NCI-H1048 (cell line): Measurements from ENCODE around the gene RBKS.
"Not testable (repeated sequence)": the region's sequence is repeated elsewhere in the genome, so short reads cannot be mapped to it uniquely, and the experiment has no call there.

ENCODE experiments used
- DNase-seq: peaks from one replicate; lab custom pipeline; 2025; lab: John Stamatoyannopoulos, UW

The RBKS gene

DNA sequence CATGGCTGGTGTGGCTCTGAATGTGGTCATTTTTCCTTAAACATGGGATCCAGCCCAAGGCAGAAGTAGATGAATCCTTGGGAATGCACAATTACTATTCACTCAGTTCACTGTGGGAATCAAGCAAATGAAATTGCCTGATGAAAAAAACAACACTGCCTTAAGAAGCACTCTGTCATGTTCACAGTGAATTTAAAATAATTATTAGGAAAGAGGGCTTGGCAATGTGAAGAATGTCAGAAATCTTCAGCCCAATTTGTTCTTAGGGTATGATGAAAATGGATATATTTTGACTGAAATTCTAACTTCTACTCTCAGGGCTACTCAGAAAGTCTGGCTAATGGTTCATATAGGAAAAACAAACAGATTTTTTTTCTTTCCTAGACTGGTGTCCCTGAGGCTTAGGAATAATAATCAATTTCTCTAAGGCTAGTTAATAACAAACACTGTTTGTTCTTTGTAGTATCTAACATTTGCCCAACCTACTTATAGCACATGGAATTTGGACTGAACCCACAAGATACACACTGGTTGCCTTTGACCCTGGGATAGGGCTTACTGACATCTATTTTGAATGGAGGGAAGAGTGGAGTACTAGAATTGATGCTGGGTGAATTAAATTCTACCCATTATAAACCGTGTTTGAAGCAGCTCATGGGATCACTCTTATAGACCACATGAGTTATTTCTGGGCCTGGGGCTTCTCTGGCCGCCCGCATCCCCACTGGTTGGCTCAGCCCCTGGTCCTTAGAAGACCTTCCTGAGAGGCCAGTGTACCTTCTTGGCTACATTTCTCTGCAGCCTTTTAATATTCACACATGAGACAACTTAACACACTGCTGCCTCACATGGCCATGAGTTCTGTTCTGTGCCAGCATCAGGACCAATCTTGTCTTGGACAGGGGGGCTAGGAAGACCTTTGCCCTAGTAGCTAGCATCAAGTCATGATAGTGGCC, 127.0 kb downstream of the RBKS start:
- DNase-seq = no peak

DNA sequence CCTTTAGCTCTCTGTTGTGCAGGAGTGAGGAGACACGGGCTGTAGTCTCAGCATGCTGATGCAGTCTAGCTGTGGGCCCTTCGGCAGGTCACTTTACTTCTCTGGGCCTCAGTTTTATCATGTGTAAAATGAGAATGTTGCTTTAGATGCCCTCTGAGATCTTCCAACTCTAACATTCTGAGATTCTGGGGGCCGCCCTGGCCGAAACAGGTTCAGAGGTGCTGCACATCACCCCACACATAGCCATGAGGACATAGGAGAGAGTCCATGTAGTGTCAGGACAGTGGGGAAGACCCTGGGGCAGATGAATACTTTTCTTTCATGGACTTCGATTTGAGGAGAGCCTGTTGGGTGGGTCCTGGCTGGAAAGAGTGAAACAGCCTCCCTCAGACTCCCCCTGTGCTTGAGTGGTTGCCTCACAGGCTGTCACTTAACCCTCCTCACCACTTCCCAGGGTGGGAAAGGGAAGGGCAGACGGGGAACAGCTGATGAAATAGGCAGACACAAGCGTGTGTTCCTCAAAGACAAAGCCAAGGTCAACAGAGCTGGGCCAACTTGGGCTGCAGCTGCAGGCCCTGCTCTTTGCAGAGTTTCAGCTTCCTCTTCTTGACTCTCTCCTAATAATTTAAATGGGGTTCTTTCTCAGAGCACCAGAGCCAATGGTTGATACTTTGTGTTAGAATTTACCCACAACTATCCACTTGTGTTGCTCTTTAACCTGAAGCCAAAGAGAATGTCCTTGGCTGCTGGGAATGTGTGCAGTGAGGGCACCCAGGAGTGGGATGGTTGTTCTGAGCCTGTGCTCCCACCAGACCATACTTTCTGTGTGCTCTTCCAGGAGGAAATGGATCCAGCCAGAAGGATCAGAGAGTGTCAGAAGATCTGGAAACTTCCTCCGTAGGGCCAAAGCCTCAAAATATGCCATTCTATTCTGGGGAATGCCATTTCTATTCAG, 133.4 kb downstream of the RBKS start:
- DNase-seq = no peak

DNA sequence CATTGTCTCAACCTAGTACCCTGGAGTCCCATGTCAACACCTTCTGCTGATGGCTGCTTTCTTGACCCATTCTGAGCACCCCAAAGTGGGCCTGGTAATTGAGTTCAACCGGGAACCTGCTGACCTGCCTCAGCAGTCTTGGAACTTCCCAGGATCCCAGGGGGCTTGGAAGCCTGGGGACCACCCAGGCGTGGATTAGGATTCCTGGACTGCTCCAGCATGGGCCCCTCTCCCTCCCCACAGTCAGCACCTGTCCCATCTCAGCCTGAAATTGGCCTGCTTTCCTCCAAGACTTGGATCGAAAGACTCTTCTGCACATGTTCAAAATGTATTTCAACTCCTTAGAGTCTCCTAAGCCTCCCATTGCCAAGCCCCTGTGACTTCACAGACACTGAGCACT, 134.1 kb downstream of the RBKS start:
- no peak for DNase-seq

DNA sequence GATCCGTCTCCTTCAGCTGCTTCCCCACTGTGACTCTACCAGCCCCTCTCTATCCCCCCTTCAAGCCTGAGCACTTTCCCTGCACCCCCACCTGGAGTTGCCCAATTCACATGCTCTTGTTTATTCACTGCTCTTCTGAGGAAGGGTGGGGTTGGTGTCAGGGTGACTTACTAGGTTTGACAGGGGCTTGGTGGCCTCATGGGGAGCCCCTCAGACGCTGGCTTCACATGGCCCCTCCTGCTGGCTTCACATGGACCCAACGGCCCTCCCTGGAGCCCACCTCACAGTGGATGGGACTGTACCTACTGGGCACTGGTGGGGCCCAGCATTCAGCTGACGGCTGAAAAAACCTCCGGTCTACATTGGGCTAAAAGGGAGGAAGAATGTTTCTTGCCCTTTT, 135.4 kb downstream of the RBKS start:
- no peak for DNase-seq

DNA sequence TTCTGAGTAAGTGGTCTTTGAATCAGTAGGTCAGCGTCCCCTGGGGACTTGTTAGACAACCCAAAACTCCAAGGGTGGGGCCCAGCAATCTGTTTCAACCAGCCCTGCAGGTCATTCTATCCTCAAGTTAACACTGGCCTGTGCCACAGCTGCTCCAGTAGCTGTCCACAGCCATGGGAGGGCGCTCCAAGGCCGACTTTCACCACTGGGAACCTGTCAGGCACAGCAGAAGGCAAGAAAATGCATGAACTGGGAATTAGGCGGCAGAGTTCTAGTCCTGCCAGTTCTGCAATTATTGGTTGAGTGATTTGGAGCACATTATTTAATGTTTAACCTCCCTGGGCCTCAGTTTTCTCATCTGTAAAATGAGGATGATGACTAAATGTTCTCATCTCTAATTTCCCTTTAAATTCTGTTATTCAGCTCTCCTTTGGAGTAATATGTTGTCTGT, 136.0 kb downstream of the RBKS start:
- DNase-seq = peak; percentile 20

DNA sequence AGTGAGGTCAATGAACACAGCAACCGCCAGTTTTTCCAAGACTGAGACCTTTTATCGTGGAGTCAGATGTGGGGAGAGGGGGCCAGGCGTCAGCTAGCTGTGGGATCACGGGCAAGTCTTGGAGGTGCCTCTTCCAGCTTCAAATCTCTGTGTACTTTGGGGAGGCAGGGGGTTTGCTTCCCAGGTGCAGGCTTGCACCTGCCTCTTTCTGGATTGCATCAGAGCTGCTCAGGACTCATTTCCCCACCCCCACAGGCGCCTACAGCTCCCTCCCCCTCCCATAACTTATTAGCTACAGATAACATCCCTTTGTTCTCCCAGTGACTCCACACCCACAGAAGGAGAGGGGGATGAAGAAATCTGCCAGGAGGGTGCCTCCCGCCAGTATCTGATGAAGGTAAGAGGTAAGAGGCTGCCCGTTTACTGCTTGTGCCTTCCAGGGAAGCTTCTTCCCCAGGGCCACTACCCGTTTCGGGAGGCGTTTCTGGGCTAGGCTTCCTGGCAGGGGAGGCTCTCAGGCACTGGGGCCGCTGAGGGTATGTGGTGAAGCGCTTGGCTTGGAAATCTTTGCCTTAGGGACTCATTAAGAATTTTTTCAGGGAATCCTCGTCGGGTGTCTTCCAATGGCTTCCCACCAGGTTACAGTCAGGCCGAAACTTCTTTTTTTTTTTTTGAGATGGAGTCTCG, 137.5 kb downstream of the RBKS start:
- DNase-seq = no peak

DNA sequence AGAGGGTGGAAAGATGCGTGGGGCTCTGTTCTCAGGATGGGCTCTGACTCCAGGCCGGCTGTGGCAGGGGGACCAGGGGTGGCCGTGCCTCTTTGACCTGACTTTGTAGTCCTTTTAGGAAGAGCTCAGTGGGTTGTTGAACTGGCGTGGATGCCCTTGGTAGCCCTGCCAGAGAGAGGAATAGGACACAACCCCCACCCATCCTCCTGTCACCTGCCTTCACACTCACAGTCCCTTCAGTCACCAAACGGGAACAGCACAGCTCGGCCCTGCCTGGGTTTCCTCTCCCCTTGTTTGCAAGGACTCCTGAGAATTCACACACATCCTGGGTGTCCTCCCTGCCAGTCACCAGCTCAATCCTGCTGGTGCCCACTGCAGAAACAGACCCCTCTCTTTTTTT, 138.8 kb downstream of the RBKS start:
- no peak for DNase-seq

DNA sequence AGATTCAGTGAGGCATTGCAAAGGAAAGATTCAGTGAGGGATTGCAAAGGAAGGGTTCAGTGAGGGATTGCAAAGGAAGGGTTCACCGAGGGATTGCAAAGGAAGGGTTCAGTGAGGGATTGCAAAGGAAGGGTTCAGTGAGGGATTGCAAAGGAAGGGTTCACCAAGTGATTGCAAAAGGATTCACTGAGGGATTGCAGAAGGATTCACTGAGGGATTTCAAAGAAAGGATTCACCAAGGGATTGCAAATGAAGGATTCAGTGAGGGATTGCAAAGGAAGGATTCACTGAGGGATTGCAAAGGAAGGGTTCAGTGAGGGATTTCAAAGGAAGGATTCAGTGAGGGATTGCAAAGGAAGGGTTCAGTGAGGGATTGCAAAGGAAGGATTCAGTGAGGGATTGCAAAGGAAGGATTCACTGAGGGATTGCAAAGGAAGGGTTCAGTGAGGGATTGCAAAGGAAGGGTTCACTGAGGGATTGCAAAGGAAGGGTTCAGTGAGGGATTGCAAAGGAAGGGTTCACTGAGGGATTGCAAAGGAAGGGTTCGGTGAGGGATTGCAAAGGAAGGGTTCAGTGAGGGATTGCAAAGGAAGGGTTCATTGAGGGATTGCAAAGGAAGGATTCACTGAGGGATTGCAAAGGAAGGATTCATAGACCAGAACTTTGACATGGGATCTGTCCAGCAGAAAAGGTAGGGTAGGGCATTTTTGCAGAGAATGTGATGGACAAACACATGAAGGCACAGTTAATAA, 141.2 kb downstream of the RBKS start:
- DNase-seq = not testable (repeated sequence)

DNA sequence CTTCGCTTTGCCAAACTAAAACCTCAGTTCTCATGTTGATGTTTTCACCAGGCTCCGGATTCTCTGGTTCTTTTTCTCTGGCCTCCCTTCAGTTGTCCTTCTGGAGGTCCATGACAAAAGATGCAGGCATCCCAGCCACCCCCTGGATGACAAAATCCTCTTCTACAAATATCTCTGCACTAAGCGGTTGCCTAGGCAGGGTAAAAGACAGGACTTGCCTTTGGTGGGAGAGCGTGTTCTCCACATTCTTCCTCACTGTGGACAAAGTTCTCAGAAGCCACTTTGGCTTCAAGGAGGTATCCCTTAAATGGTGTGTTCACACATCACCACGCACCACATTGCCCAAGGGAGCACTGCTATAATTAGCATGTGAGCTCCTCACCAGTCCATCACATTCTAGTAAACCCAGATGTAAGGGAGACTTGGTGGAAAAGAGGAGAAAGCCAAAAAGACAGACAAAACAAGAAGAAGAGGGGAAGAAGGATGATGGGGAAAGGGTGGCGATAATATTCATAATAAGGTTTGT, 142.3 kb downstream of the RBKS start:
- DNase-seq = no peak

DNA sequence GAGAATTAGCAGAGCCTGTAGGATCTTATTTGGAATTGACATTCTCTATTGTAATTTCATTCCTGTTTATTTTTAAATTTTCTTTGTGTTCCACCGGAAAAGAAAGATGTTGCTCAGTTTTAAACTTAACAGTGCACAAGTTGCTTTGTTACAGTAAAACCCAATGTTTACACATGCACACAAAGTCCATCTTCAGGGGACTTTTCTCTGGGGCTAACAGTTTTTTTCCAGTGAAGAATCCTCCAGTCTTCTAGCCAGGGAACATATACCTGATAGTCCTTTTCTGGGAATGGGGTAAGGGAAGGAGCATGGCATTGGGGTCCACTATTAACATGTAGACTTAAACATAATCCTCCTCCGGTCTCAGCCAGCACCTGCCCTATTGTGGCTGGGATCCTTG, 143.9 kb downstream of the RBKS start:
- DNase-seq = no peak

DNA sequence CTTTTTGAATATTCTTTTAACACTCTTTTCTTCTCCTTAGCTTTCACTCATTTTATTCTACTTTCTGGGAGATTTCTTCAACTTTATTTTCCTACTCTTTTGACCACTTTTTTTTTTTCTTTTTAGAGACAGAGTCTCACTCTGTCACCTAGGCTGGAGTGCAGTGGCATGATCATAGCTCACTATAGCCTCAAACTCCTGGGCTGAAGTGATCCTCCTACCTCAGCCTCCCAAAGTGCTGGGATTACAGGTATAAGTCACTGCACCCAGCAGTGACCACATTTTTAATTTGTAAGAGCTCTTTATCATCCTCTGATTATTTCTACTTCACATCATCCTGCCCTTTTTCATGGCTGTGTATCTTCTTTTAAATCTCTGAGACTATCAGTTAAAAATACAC, 144.7 kb downstream of the RBKS start:
- not testable (repeated sequence) for DNase-seq

DNA sequence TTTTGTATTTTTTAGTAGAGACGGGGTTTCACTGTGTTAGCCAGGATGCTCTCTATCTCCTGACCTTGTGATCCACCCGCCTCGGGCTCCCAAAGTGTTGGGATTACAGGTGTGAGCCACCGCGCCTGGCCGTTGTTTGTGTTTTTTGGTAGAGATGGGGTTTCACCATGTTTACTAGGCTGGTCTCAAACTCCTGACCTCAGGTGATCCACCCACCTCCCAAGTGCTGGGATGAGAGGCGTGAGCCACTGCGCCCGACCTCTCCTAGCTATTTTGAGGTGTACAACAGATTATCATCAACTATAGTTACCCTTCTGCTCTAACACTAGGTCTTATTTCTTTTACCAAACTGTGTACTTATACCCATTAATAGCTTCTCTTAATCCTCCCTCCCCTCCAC, 147.6 kb downstream of the RBKS start:
- no peak for DNase-seq

DNA sequence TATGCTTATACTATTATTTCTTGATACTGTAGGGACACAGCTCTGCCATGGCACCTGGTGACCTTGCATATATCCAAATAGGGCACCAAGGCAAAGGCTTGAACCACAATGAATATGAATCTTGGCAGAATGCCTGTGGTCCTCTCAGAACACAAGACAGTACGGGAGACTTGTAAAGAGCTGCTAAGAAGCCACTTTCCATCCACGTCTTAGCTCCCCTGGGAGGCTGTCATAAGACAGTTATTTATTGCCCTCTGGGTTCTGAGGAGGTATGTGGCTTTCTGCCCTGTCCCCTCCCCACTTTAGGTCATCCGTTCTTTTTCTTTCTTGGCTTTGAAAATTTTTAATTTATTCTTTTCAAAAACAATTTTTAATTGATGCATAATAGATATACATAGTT, 148.5 kb downstream of the RBKS start:
- DNase-seq = no peak

DNA sequence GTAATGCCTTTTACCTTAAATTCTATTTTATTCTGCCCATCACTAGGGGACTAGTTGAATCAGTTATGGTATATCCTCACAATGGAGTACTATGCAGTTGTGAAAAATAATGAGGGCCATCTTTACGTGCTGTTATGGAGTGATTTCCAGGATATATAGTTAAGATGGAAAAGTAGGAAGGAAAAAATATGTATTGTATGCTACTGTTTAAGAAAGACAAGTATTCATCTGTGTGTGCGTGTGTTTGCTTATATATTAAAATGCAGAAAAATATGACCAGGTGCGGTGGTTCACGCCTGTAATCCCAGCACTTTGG, 151.2 kb downstream of the RBKS start:
- no peak for DNase-seq

DNA sequence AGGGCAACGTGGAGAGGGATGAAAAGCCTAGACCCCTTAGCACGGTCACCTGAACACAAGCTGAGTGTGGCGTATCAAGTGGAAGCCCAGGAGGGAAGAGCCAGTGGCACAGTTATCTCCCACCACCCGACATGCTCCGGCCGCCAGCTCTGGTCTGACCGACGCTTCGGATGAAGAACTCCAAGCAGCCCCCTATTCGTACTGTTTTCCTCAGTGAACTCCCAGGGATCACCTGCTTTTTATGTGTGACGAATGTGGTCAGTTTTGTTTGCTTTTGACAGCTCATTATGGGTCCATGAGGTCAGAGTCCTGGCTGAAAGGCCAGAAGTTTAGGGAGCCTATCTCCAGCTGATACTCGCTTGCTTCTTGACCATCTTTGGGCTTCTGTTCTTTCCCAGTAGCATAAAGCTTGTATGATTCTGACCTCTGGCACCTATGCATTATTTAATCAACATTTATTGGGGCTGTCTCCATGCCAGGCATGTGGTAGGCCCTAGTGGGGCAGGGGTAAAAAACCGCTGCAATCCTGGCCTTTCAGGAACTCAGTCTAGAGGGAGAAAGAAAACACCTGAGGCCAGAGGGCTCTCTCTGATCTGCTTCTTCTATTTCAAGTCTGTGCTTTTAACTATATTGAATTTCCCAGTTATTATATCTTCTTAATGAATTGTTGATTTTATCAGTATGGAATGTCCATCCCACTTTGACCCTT, 151.7 kb downstream of the RBKS start:
- no peak for DNase-seq

DNA sequence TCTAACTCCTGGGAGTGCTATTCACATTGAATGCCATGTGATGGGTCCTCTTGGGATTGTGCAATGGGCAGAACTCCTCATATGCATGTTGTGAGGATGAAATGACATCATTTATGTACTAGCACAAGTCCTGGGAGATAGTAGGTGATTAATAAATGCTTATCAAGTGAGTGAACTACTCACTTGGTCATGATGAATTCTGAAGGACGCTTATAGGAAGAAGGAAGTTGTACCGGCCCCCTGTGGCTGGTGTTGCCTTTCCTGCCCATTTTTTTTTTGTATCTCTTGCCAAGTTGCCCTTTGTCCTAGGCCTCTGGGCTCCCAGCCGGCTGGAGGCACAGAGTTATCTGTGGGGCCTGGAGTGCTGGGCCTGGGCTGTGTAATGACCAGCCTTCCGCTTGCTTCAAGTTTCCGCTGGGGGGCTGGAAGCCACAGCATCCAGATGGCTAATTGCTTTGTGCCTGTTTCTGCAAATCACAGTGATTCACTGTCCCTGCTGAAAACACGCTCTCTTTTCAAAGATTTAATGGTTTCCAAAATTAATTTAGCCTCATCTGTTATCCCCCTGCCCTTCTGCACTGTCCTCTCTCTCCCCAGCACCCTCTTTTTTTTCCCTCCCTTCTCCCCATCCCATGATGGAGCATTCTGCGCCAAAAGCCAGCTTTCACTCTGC, 152.4 kb downstream of the RBKS start:
- DNase-seq = no peak

DNA sequence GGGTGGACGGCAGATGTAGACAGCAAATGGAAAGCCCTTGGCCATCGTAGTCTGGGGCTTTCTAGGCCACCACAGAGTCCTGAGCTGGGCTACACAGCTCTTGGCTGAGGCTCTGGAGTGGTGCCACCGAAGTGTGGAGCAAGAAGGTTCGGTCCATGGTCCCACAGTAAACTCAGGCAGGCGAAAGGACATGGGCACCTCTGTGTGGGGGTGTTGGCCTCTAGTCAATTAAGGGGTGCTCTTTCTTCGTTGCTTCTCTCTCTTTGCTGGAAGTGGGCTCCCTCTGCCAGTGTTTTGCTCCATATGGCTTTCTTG, 153.3 kb downstream of the RBKS start:
- DNase-seq = no peak

DNA sequence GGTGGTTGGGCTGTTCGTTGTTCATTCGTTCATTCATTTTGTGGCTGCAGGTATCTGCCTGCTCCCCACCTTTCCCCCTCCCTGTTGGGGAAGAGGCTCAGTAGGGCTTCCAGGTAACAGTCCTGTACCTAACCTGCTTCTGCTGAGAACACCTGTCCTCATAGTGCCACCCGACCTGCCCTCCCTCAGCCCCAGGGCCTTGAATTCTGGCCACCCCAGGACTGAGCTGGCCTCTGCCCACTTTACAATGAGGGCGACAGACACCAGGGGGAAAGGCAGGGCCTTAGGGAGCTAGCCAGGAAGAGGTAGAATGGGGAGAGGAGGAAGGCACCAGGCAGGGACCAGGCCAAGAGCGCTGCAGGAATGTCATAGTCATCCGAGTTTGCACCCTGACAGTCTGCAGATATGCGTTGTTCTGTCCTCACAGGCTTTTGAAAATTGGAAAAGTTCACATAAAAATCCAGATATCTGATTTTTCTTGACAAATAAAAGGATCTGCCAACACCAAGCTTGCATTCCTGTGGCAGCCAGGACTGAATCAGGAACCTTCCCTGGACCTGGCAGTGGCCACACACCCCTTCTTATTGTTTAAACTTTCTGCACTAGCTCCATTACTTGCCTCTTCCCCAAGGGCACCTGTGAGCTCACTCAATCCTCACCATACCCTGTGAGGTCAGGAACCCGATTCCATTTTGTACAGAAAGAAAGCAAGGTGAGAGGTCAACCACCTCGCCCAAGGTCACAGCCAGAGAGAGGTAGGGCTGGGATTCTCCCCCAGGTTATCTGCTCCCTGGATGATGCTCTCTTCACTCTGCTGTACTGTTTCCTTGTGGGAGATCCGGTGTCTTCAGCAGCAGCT, 153.9 kb downstream of the RBKS start:
- no peak for DNase-seq

DNA sequence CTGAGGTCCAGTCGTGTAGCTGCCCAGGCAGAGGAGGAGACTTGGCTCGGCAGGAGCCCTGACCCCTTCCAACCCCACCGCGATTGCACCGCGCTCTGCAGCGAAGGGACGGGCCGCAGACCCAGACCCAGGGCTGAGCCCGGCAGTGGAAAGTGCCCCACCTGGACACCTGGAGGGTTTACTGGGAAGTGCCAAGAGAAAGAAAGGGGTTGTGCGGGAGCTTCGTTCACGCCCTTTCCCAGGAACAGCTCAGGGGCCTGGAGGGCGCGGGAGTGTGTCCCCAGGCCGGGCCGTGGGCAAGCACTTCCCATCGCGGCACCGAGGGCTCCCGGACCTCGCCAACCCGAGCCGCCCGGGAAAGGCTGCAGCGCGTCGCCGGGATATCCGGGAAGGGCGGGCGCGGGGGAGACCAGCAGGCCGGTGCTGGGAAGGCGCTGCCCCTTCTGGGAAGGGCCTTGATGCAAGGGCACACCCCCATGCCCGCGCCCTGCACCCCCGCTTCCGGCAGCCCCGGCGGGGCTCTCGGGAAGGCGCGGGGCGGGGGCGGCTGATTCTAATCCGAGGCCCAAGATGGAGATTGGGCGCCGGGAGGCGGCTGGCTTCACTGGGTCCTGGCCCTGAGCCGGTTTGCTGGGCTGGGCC, 154.8 kb downstream of the RBKS start:
- no peak for DNase-seq
